H1 (cell line): ENCODE measurements around the gene MOB3C. TPM values are rescaled to one million over a fixed set of nuclear protein-coding genes. Genes with fewer than 3 reads are reported as not detected.
A peak's percentile ranks its signal among the peaks of the same experiment; 100 is the strongest.

Experiments
- CTCF ChIA-PET: fragments of 300-600 bp; sonication (Branson Sonifier 250); formaldehyde crosslinking; loops from one replicate; lab custom pipeline; 2021; ENCODE audit not compliant: partially characterized antibody; lab: Charles Lee
- POLR2A ChIA-PET: fragments of 300-600 bp; sonication (Branson Sonifier 250); formaldehyde crosslinking; loops from one replicate; lab custom pipeline; 2021; ENCODE audit warnings: inconsistent platforms; ENCODE audit not compliant: partially characterized antibody; lab: Charles Lee
- DNase-seq, 2 experiments: peaks; one replicate each; pipeline versions ENCODE4 v3.0.0 to v3.0.0-alpha.2; 2010 to 2022; ENCODE audit warnings: low spot score in 2 of 2, low read depth in 1 of 2, mixed read lengths in 1 of 2
- FAIRE-seq: peaks from 2 replicates; lab custom pipeline; 2011; peaks lifted over from hg19 to GRCh38; lab: Jason Lieb, UNC
- H2AFZ ChIP-seq: 2 replicates; pipeline ENCODE4 v1.8.1; 2012; ENCODE audit warnings: low read length, inconsistent platforms
- H2AK5ac ChIP-seq: 2 replicates; pipeline ENCODE4 v1.6.1; 2013; ENCODE audit warnings: low read depth, low read length
- H2BK120ac ChIP-seq: replicated peaks from 2 replicates; pipeline ENCODE3; 2013; ENCODE audit warnings: low read depth, low read length, inconsistent platforms
- H2BK12ac ChIP-seq: 2 replicates; pipeline ENCODE4 v1.6.1; 2013; ENCODE audit warnings: low read depth, low read length
- H2BK15ac ChIP-seq: 2 replicates; pipeline ENCODE4 v1.6.1; 2013; ENCODE audit warnings: low read length
- H2BK20ac ChIP-seq: 2 replicates; pipeline ENCODE4 v1.6.1; 2013; ENCODE audit warnings: low read length
- H2BK5ac ChIP-seq: 2 replicates; pipeline ENCODE4 v1.6.1; 2013; ENCODE audit warnings: low read depth, low read length
- H3K14ac ChIP-seq: 2 replicates; pipeline ENCODE4 v1.6.1; 2013; ENCODE audit warnings: inconsistent platforms; ENCODE audit not compliant: insufficient read length
- H3K18ac ChIP-seq: 2 replicates; pipeline ENCODE4 v1.6.1; 2013; ENCODE audit warnings: low read length; ENCODE audit errors: extremely low read depth
- H3K23ac ChIP-seq: 2 replicates; pipeline ENCODE4 v1.6.1; 2013; ENCODE audit warnings: inconsistent platforms; ENCODE audit not compliant: insufficient read length
- H3K23me2 ChIP-seq: 2 replicates; pipeline ENCODE4 v1.6.1; 2013; ENCODE audit warnings: low read depth, low read length
- H3K27ac ChIP-seq: 2 replicates; pipeline ENCODE4 v1.6.1; 2011; ENCODE audit warnings: low read depth, low read length, inconsistent platforms
- H3K27me3 ChIP-seq, 4 experiments: replicated peaks in 1 of 4; 1 replicate in 1 of 4; 2 replicates in 3 of 4; pipeline versions ENCODE4 v1.6.1 to v1.8.1; 2011 to 2013; ENCODE audit warnings: low read length in 3 of 4, mild to moderate bottlenecking in 3 of 4, inconsistent platforms in 2 of 4, mixed read lengths in 2 of 4, moderate library complexity in 1 of 4; ENCODE audit not compliant: control insufficient read depth in 3 of 4, insufficient read depth in 3 of 4; ENCODE audit errors: extremely low read depth in 1 of 4
- H3K36me3 ChIP-seq, 4 experiments: 2 replicates each; pipeline versions ENCODE4 v1.6.1 to v1.8.1; 2011 to 2013; ENCODE audit warnings: mild to moderate bottlenecking in 4 of 4, low read length in 3 of 4, moderate library complexity in 2 of 4, control low read depth in 1 of 4, inconsistent platforms in 1 of 4; ENCODE audit not compliant: insufficient read depth in 4 of 4, control insufficient read depth in 2 of 4
- H3K4ac ChIP-seq: replicated peaks from 2 replicates; pipeline ENCODE3; 2013; ENCODE audit warnings: low read length, low read depth, mixed read lengths, inconsistent platforms; ENCODE audit not compliant: insufficient read length
- H3K4me1 ChIP-seq, 4 experiments: replicated peaks in 1 of 4; 1 replicate in 1 of 4; 2 replicates in 3 of 4; pipeline versions ENCODE4 v1.6.1 to v1.8.1; 2011 to 2013; ENCODE audit warnings: low read length in 3 of 4, inconsistent platforms in 2 of 4, mixed read lengths in 1 of 4; ENCODE audit not compliant: insufficient read depth in 4 of 4, control insufficient read depth in 3 of 4
- H3K4me2 ChIP-seq, 2 experiments: 2 replicates each; pipeline versions ENCODE4 v1.6.1 to v1.8.1; 2011 to 2013; ENCODE audit warnings: low read depth in 2 of 2, low read length in 2 of 2, control low read depth in 1 of 2, inconsistent platforms in 1 of 2, mild to moderate bottlenecking in 1 of 2; ENCODE audit not compliant: insufficient read depth in 1 of 2
- H3K4me3 ChIP-seq, 4 experiments: fragments of 200-600, 300-600 bp in 1 of 4; sonication (generic), shearing (Covaris generic), sonication (Bioruptor Twin) in 1 of 4; 2 replicates each; pipeline versions ENCODE4 v1.5.1 to v1.8.1; 2011 to 2016; ENCODE audit warnings: low read length in 4 of 4, low read depth in 3 of 4, control low read depth in 2 of 4, inconsistent platforms in 2 of 4, mild to moderate bottlenecking in 2 of 4, mixed read lengths in 1 of 4, moderate library complexity in 1 of 4; ENCODE audit not compliant: insufficient read depth in 2 of 4; ENCODE audit errors: extremely low read depth in 1 of 4
- H3K56ac ChIP-seq: replicated peaks from 2 replicates; pipeline ENCODE3; 2013; ENCODE audit warnings: low read depth, mild to moderate bottlenecking, mixed read lengths, low read length, inconsistent platforms; ENCODE audit not compliant: insufficient read length
- H3K79me1 ChIP-seq: 2 replicates; pipeline ENCODE4 v1.6.1; 2013; ENCODE audit warnings: low read depth, low read length, control low read depth
- H3K79me2 ChIP-seq, 2 experiments: 2 replicates each; pipeline versions ENCODE4 v1.6.1 to v1.8.1; 2012 to 2013; ENCODE audit warnings: low read length in 2 of 2, mild to moderate bottlenecking in 2 of 2, inconsistent platforms in 1 of 2; ENCODE audit not compliant: insufficient read depth in 2 of 2, control insufficient read depth in 1 of 2
- H3K9ac ChIP-seq, 4 experiments: replicated peaks in 1 of 4; 1 replicate in 1 of 4; 2 replicates in 3 of 4; pipeline versions ENCODE4 v1.6.1 to v1.8.1; 2011 to 2013; ENCODE audit warnings: low read depth in 3 of 4, low read length in 3 of 4, control low read depth in 2 of 4, mild to moderate bottlenecking in 2 of 4, moderate library complexity in 2 of 4, inconsistent platforms in 1 of 4; ENCODE audit errors: extremely low read depth in 1 of 4
- H3K9me3 ChIP-seq, 2 experiments: 2 replicates each; pipeline versions ENCODE4 v1.6.1 to v1.8.1; 2012 to 2013; ENCODE audit warnings: mild to moderate bottlenecking in 2 of 2, moderate library complexity in 2 of 2, control low read depth in 1 of 2, inconsistent platforms in 1 of 2, low read depth in 1 of 2, low read length in 1 of 2, mixed read lengths in 1 of 2; ENCODE audit not compliant: insufficient read depth in 2 of 2
- H4K20me1 ChIP-seq, 2 experiments: replicated peaks in 1 of 2; 2 replicates each; pipeline versions ENCODE3 to v1.8.1; 2011 to 2013; ENCODE audit warnings: inconsistent platforms in 2 of 2, low read length in 2 of 2, mild to moderate bottlenecking in 1 of 2; ENCODE audit not compliant: insufficient read depth in 2 of 2, control insufficient read depth in 1 of 2
- H4K5ac ChIP-seq: 2 replicates; pipeline ENCODE4 v1.6.1; 2013; ENCODE audit warnings: low read length, low read depth, mixed read lengths, inconsistent platforms; ENCODE audit not compliant: insufficient read length
- H4K8ac ChIP-seq: 2 replicates; pipeline ENCODE4 v1.8.0; 2013; ENCODE audit warnings: mild to moderate bottlenecking, moderate library complexity, low read length, inconsistent platforms; ENCODE audit not compliant: insufficient read depth; ENCODE audit errors: extremely low read depth
- H4K91ac ChIP-seq: replicated peaks from 2 replicates; pipeline ENCODE3; 2013; ENCODE audit warnings: low read length, mixed read lengths, inconsistent platforms; ENCODE audit not compliant: insufficient read length
- CREB1 ChIP-seq: IDR thresholded peaks from 2 replicates; pipeline ENCODE4 v1.6.1; 2012; ENCODE audit warnings: inconsistent platforms
- CTBP2 ChIP-seq: IDR thresholded peaks from 2 replicates; pipeline ENCODE4 v1.7.0; 2011; ENCODE audit warnings: borderline replicate concordance, mild to moderate bottlenecking, moderate library complexity, mixed read lengths, low read length; ENCODE audit not compliant: insufficient read depth, insufficient read length
- EZH2 ChIP-seq: fragments of 200-600 bp; sonication (generic); IDR thresholded peaks from 2 replicates; pipeline ENCODE4 v1.7.1; 2012; ENCODE audit warnings: low read depth, mild to moderate bottlenecking, moderate library complexity, low read length, inconsistent platforms; ENCODE audit not compliant: severe bottlenecking
- GTF2F1 ChIP-seq: IDR thresholded peaks from 2 replicates; pipeline ENCODE4 v1.6.1; 2012; ENCODE audit warnings: low read depth, low read length, improper control_type of control experiment, borderline replicate concordance
- RBBP5 ChIP-seq: IDR thresholded peaks from 2 replicates; pipeline ENCODE4 v1.7.1; 2012; ENCODE audit warnings: low read depth, mild to moderate bottlenecking, inconsistent platforms, low read length, moderate library complexity, borderline replicate concordance
- SIN3A ChIP-seq, 2 experiments: IDR thresholded peaks in 1 of 2; conservative IDR thresholded peaks in 1 of 2; 2 replicates each; pipeline ENCODE4 v1.6.1; 2011 to 2012; ENCODE audit warnings: low read length in 2 of 2, improper control_type of control experiment in 1 of 2, low read depth in 1 of 2, mild to moderate bottlenecking in 1 of 2
- WGBS, 2 experiments: shearing (Covaris generic) in 1 of 2; methylation state at CpG; one replicate each; pipeline versions ENCODE4 v1.1.6 to v1.1.7; 2013 to 2015; ENCODE audit warnings: low lambda C conversion rate in 2 of 2, mixed read lengths in 2 of 2, inconsistent platforms in 1 of 2, low coverage in 1 of 2, missing lambda C conversion rate in 1 of 2; ENCODE audit not compliant: insufficient replicate concordance in 2 of 2, insufficient coverage in 1 of 2, insufficient read length in 1 of 2; ENCODE audit errors: extremely low coverage in 1 of 2, missing lambda C conversion rate in 1 of 2; 5-methylcytosine and 5-hydroxymethylcytosine counted together
- polyA plus RNA-seq, 7 experiments: library from polyadenylated mRNA; depleted of rRNA in 3 of 7; stranded (reverse) in 5 of 7; unstranded in 2 of 7; fragments of >200 nt in 5 of 7; fragments of 200-250 nt in 2 of 7; gene quantifications; 1 replicate in 5 of 7; 2 replicates in 1 of 7; 4 replicates in 1 of 7; pipeline versions ENCODE4 v1.2.1 to v1.2.3, GENCODE V29; 2011 to 2013; ENCODE audit warnings: missing spikeins in 2 of 7, mixed read lengths in 2 of 7
- total RNA-seq: library from RNA; stranded (reverse); fragmentation: NEBNext Ultra II Directional; extraction: Animal tissue kit (Norgen Biotek cat#: 25700); gene quantifications from 2 replicates; pipeline ENCODE4 v1.2.1, GENCODE V29; 2021
- TF ChIP-seq, protein P1 (sequence below): IDR thresholded peaks from 2 replicates; pipeline ENCODE4 v1.6.1; 2011; ENCODE audit warnings: low read depth, mild to moderate bottlenecking, low read length; ENCODE audit not compliant: insufficient read depth

The MOB3C gene
- total and polyA plus RNA-seq, 2 of the 8 experiments (the other 6 are each of a cell fraction or from before 2014, with no cell fraction given): 5.8 to 6.6 TPM

DNA sequence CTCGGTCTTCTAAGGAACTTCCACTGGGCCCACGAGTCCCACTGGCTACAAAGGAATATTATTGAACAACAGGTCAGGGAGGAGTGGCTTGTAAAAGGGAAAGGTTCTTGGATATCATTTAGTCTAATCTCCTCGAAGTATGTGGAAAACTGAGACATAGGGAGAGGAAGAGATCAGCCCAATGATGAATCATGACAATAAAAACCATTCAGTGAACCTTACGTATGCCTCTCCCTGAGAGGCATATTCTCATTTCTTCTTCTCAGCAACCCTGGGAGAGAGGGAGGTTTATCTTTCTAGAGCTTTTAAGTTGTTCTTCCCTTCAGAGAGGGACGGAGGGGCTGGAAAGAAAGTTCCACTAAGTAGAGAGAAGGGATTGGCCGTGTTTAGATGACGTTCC is 5.3 kb upstream of the MOB3C start:
- Histone ChIP-seq H4K5ac (no peak overlapping the region), H3K18ac (no peak overlapping the region), H3K4ac (no peak overlapping the region), H3K9ac (no peak overlapping the region), H3K4me2 (no peak overlapping the region), H4K91ac (no peak overlapping the region), H3K79me2 (no peaks in the 10 kb centered on the region), H3K27me3 (peaks cover 0 to 10% (median 8%) of the 10 kb centered on the region in 4 experiments; a peak in 5 of 7 replicates), H2BK12ac (no peak overlapping the region), H2AK5ac (no peak overlapping the region), H2BK15ac (no peak overlapping the region), H3K56ac (no peak overlapping the region), H4K20me1 (no peaks in the 10 kb centered on the region), H3K9me3 (no peaks in the 10 kb centered on the region), H2BK5ac (no peak overlapping the region), H2BK20ac (no peak overlapping the region), H3K23ac (no peak overlapping the region), H3K36me3 (no peaks in the 10 kb centered on the region), H2AFZ (0 out of 2 replicates have a peak overlapping the region, but pooled peaks have one; percentile 9), H3K23me2 (peaks cover 3% of the 10 kb centered on the region; the same call in 1 of the 2 replicates), H3K14ac (no peak overlapping the region), H2BK120ac (no peak overlapping the region), H3K4me1 (no peaks in the 10 kb centered on the region; a peak in 3 of 7 replicates), H3K4me3 (no peak overlapping the region), H3K27ac (no peak overlapping the region), H3K79me1 (no peaks in the 10 kb centered on the region), H4K8ac (no peak overlapping the region)
- no peak for FAIRE-seq
- POLR2A ChIA-PET: interaction anchor here (1.6 to 3.0 kb wide), 3 partner anchors 9 to 47 kb away, joined by 4 to 13 read pairs (median 7); partner anchors contain the start of gene ATPAF1
- TF ChIP-seq EZH2 (no peak), CTBP2 (no peak), GTF2F1 (no peak), RBBP5 (no peak), SIN3A (conservative IDR thresholded peaks at IDR 0.05 in 1 of 2, IDR thresholded peaks at IDR 0.05 in 1 of 2; ENCODE audit: low read depth in 1 of 2, low read length in 2 of 2) (no peak), CREB1 (no peak)
- TF ChIP-seq, protein P1, sequence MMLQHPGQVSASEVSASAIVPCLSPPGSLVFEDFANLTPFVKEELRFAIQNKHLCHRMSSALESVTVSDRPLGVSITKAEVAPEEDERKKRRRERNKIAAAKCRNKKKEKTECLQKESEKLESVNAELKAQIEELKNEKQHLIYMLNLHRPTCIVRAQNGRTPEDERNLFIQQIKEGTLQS: no peak
- CTCF ChIA-PET: interaction anchor here (0.6 to 14.2 kb wide), 26 partner anchors 8 to 174 kb away, joined by 3 to 126 read pairs (median 4); partner anchors contain the start of gene MKNK1
- WGBS, 2 experiments: 81% methylated on average over 7 of the region's 7 CpGs; no CpG with 5 or more reads in 1 of the 2 experiments
- DNase-seq: no peak
